PFSK-1 (cell line): ENCODE measurements around the gene PJA2.

Experiments used
- FOXP2 ChIP-seq: optimal IDR thresholded peaks from 2 replicates; pipeline ENCODE3; 2011; ENCODE audit warnings: borderline replicate concordance, control low read depth, inconsistent platforms; ENCODE audit not compliant: insufficient read depth; ENCODE audit errors: extremely low read length, extremely low read depth
- POLR2AphosphoS5 ChIP-seq: IDR thresholded peaks from 2 replicates; pipeline ENCODE4 v1.6.1; 2012; ENCODE audit warnings: low read depth, mild to moderate bottlenecking, control low read depth, low read length, moderate library complexity
- REST ChIP-seq, 2 experiments: IDR thresholded peaks; 2 replicates each; pipeline versions ENCODE4 v1.6.1 to v1.8.0; 2011 to 2012; ENCODE audit warnings: low read depth in 2 of 2, low read length in 2 of 2, control low read depth in 1 of 2, inconsistent platforms in 1 of 2, mild to moderate bottlenecking in 1 of 2, moderate library complexity in 1 of 2; ENCODE audit not compliant: insufficient read depth in 1 of 2
- SIN3A ChIP-seq: IDR thresholded peaks from 2 replicates; pipeline ENCODE4 v1.6.1; 2012; ENCODE audit warnings: mild to moderate bottlenecking, low read length, moderate library complexity, borderline replicate concordance; ENCODE audit not compliant: insufficient read depth
- TAF1 ChIP-seq: IDR thresholded peaks from 2 replicates; pipeline ENCODE4 v1.6.1; 2012; ENCODE audit warnings: low read length, control low read depth, borderline replicate concordance; ENCODE audit not compliant: insufficient read depth

- no peak for TF ChIP-seq POLR2AphosphoS5
- TF ChIP-seq REST (IDR thresholded peaks at IDR 0.05; ENCODE audit: insufficient read depth in 1 of 2, low read depth in 2 of 2, low read length in 2 of 2), result no peak
- TF ChIP-seq TAF1, result no peak
- no peak for TF ChIP-seq SIN3A
- TF ChIP-seq FOXP2, result no peak
Observed at GRCh38 chr5:109307951-109308350, 101.8 kb downstream of the PJA2 start.
